Trophoblast cell (in vitro differentiated cells and primary cell): ENCODE results near the gene C19orf53.
A peak's percentile ranks its signal among the peaks of the same experiment; 100 is the strongest.
"Not testable (repeated sequence)": the region's sequence is repeated elsewhere in the genome, so short reads cannot be mapped to it uniquely, and the experiment has no call there.

ENCODE experiments used
- DNase-seq, 2 donors: peaks; one replicate each; pipeline ENCODE4 v3.0.0-alpha.2; 2016
- H2AFZ ChIP-seq: 2 replicates; pipeline ENCODE4 v1.6.1; 2013; ENCODE audit warnings: low read length, moderate library complexity, mild to moderate bottlenecking; ENCODE audit not compliant: insufficient read depth, poor library complexity
- H2AK5ac ChIP-seq: 2 replicates; pipeline ENCODE4 v1.6.1; 2013; ENCODE audit warnings: mild to moderate bottlenecking, low read length
- H2BK120ac ChIP-seq: 2 replicates; pipeline ENCODE4 v1.6.1; 2013; ENCODE audit warnings: low read length, mild to moderate bottlenecking, moderate library complexity; ENCODE audit not compliant: insufficient read depth, poor library complexity
- H2BK12ac ChIP-seq: 2 replicates; pipeline ENCODE4 v1.6.1; 2013; ENCODE audit warnings: mild to moderate bottlenecking, low read length, moderate library complexity
- H2BK5ac ChIP-seq: 2 replicates; pipeline ENCODE4 v1.6.1; 2013; ENCODE audit warnings: low read length, low read depth, moderate library complexity, mild to moderate bottlenecking; ENCODE audit not compliant: poor library complexity
- H3K14ac ChIP-seq: 2 replicates; pipeline ENCODE4 v1.6.1; 2013; ENCODE audit warnings: mild to moderate bottlenecking, low read length
- H3K18ac ChIP-seq: 2 replicates; pipeline ENCODE4 v1.6.1; 2013; ENCODE audit warnings: mild to moderate bottlenecking, low read length
- H3K23ac ChIP-seq: 2 replicates; pipeline ENCODE4 v1.6.1; 2013; ENCODE audit warnings: low read length
- H3K27ac ChIP-seq: 2 replicates; pipeline ENCODE4 v1.5.1; 2013; ENCODE audit warnings: low read depth, mild to moderate bottlenecking, inconsistent platforms, low read length, moderate library complexity
- H3K27me3 ChIP-seq: 2 replicates; pipeline ENCODE4 v1.6.1; 2013; ENCODE audit warnings: inconsistent platforms, mild to moderate bottlenecking, low read length, moderate library complexity; ENCODE audit not compliant: insufficient read depth
- H3K36me3 ChIP-seq, 2 experiments: 1 replicate in 1 of 2; 2 replicates in 1 of 2; pipeline ENCODE4 v1.6.1; 2013; ENCODE audit warnings: low read length in 2 of 2, mild to moderate bottlenecking in 2 of 2, moderate library complexity in 1 of 2; ENCODE audit not compliant: insufficient read depth in 2 of 2, control insufficient read depth in 1 of 2
- H3K4ac ChIP-seq: 2 replicates; pipeline ENCODE4 v1.6.1; 2013; ENCODE audit warnings: low read depth, mild to moderate bottlenecking, low read length, moderate library complexity
- H3K4me1 ChIP-seq, 2 experiments: 1 replicate in 1 of 2; 2 replicates in 1 of 2; pipeline ENCODE4 v1.6.1; 2013; ENCODE audit warnings: low read length in 2 of 2, mild to moderate bottlenecking in 2 of 2, moderate library complexity in 1 of 2; ENCODE audit not compliant: insufficient read depth in 2 of 2, control insufficient read depth in 1 of 2
- H3K4me2 ChIP-seq: 2 replicates; pipeline ENCODE4 v1.6.1; 2013; ENCODE audit warnings: inconsistent platforms, mild to moderate bottlenecking, low read length, moderate library complexity
- H3K4me3 ChIP-seq: 2 replicates; pipeline ENCODE4 v1.5.1; 2013; ENCODE audit warnings: mild to moderate bottlenecking, low read depth, low read length, inconsistent platforms
- H3K79me1 ChIP-seq: one replicate; pipeline ENCODE4 v1.6.1; 2013; ENCODE audit warnings: low read length
- H3K79me2 ChIP-seq: 2 replicates; pipeline ENCODE4 v1.6.1; 2013; ENCODE audit warnings: low read length, mild to moderate bottlenecking; ENCODE audit not compliant: control insufficient read depth, insufficient read depth, poor library complexity
- H3K9ac ChIP-seq: 2 replicates; pipeline ENCODE4 v1.6.1; 2013; ENCODE audit warnings: mild to moderate bottlenecking, low read length
- H3K9me3 ChIP-seq: 2 replicates; pipeline ENCODE4 v1.6.1; 2013; ENCODE audit warnings: low read depth, mild to moderate bottlenecking, control low read depth, inconsistent platforms, low read length; ENCODE audit not compliant: insufficient read depth
- H4K12ac ChIP-seq: 2 replicates; pipeline ENCODE4 v1.6.1; 2013; ENCODE audit warnings: low read depth, mild to moderate bottlenecking, low read length, moderate library complexity
- H4K8ac ChIP-seq: 2 replicates; pipeline ENCODE4 v1.6.1; 2013; ENCODE audit warnings: low read depth, mild to moderate bottlenecking, low read length, moderate library complexity
- H4K91ac ChIP-seq: one replicate; pipeline ENCODE4 v1.6.1; 2013; ENCODE audit warnings: low read depth, mild to moderate bottlenecking, low read length, moderate library complexity
- WGBS: extraction: QIAGEN DNeasy Blood & Tissue Kit; methylation state at CpG from one replicate; pipeline ENCODE4 v1.1.7; 2013; ENCODE audit warnings: missing lambda C conversion rate; ENCODE audit not compliant: insufficient read length, insufficient coverage; ENCODE audit errors: extremely low coverage; 5-methylcytosine and 5-hydroxymethylcytosine counted together

The C19orf53 gene

DNA sequence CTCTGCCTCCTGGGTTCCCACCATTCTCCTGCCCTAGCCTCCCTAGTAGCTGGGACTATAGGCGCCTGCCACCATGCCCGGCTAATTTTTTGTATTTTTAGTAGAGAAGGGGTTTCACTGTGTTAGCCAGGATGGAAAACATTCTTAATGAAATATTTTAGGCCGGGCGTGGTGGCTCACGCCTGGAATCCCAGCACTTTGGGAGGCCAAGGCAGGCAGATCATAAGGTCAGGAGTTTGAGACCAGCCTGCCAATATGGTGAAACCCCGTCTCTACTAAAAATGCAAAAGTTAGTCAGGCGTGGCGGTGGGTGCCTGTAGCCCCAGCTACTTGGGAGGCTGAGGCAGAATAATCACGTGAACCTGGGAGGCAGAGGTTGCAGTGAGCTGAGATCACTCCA is 19.1 kb downstream of the C19orf53 start:
- H3K18ac ChIP-seq, H4K12ac ChIP-seq, H2BK12ac ChIP-seq, H3K9ac ChIP-seq, H3K79me2 ChIP-seq, H3K27ac ChIP-seq, H2AK5ac ChIP-seq, H3K14ac ChIP-seq, H3K9me3 ChIP-seq, H4K8ac ChIP-seq, H3K4me2 ChIP-seq, H2AFZ ChIP-seq, H2BK120ac ChIP-seq, H4K91ac ChIP-seq, H3K27me3 ChIP-seq, H2BK5ac ChIP-seq, H3K23ac ChIP-seq, H3K4ac ChIP-seq, H3K4me3 ChIP-seq, H3K36me3 ChIP-seq: not testable (repeated sequence)
- WGBS = no CpG with 5 or more reads among the region's 9 CpGs
- H3K4me1 ChIP-seq = peaks cover 10 to 13% of the 10 kb centered on the region in 2 experiments
- peaks cover 17% of the 10 kb centered on the region for H3K79me1 ChIP-seq
- DNase-seq = peak in 1 of 2 donors; percentile 54

- peak overlapping the region; percentile 82 for H3K14ac ChIP-seq
- peaks cover 8 to 10% of the 10 kb centered on the region in 2 experiments for H3K4me1 ChIP-seq
- WGBS = no CpG with 5 or more reads among the region's 8 CpGs
- H3K79me2 ChIP-seq = peaks cover 10% of the 10 kb centered on the region
- peaks cover 13% of the 10 kb centered on the region for H3K79me1 ChIP-seq
- no peak overlapping the region for H3K27ac ChIP-seq
- peak overlapping the region; percentile 59 for H2BK12ac ChIP-seq
- H2AK5ac ChIP-seq = no peak overlapping the region
- no peaks in the 10 kb centered on the region for H3K27me3 ChIP-seq
- H3K9ac ChIP-seq = no peak overlapping the region
- no peak overlapping the region for H3K4me3 ChIP-seq
- H3K36me3 ChIP-seq = peaks cover 0 to under 1% of the 10 kb centered on the region in 2 experiments
- peak overlapping the region; percentile 35 for H2BK120ac ChIP-seq
- H3K4me2 ChIP-seq = peak overlapping the region; percentile 59
- H3K18ac ChIP-seq = no peak overlapping the region
- peak; percentile 35 to 67 for DNase-seq
- H3K9me3 ChIP-seq = no peaks in the 10 kb centered on the region
- H4K8ac ChIP-seq = peak overlapping the region; percentile 93
- peak overlapping the region; percentile 79 for H4K12ac ChIP-seq
- H2AFZ ChIP-seq = no peak overlapping the region
- H2BK5ac ChIP-seq = peak overlapping the region; percentile 50
- H3K4ac ChIP-seq = no peak overlapping the region
- H3K23ac ChIP-seq = no peak overlapping the region
- H4K91ac ChIP-seq = peak overlapping the region; percentile 92
Observed at GRCh38 chr19:13794398-13794756, 20.1 kb downstream of the C19orf53 start.

DNA sequence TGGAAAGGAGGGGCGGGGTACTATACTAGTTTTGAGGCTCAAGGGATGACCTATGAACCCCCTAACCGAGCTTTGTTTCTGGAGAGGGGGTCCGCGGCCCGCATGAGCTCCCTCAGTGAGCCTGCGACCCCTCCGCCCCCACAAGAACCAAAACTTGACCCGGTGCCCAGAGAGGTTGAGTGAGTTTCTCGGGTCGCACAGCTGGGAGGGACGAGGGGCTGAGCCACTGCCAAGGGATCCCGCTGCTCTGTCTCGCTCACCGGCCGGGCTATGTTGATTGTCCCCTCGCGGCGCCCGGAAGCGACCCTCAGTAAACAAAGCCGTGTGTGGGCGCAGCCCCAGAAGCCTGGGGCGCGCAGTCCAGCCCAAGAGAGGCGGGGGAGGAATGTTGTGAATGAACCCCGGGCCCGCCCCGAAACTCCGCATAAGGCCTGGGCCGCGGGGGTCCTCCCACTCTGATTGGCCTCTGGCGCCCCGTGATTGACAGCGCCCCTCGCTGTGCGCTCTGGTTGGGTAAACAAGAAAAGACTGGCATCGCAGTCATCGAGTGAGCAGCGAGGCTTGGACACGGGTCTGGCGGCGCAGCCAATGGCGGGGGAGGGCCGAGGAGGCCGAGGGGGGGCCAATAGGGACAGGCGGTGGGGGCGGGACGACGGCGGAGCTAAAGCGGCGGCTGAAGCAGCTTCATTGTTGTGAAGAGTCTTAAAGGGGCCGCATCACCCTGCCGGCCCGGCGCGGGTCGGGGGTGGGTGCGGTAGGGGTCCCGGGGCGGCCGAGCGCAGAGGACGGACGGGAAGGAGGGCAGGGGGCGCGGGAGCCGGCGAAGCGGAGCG is 20.7 kb downstream of the C19orf53 start, which contains the start of gene ZSWIM4:
ZSWIM4 (plus strand) TSS at position 687 of the 833 bp plus-strand sequence. CDS start 206 bp downstream, outside the sequence.
- peak within 1 kb of the TSS; percentile 59 for H2BK12ac ChIP-seq
- H3K14ac ChIP-seq = peak within 1 kb of the TSS; percentile 83
- peak within 1 kb of the TSS; percentile 89 for H3K4me3 ChIP-seq
- H3K9me3 ChIP-seq = no peaks in the 10 kb centered on the region
- H4K8ac ChIP-seq = peak within 1 kb of the TSS; percentile 93
- peak within 1 kb of the TSS; percentile 35 for H2BK120ac ChIP-seq
- H2AFZ ChIP-seq = peak within 1 kb of the TSS; percentile 92
- peaks cover 8 to 10% of the 10 kb centered on the region in 2 experiments for H3K4me1 ChIP-seq
- peak within 1 kb of the TSS; percentile 79 for H4K12ac ChIP-seq
- DNase-seq = peak; percentile 98 to 99
- H2BK5ac ChIP-seq = peak within 1 kb of the TSS; percentile 76
- H2AK5ac ChIP-seq = peak within 1 kb of the TSS; percentile 67
- peak within 1 kb of the TSS; percentile 95 for H3K18ac ChIP-seq
- peak within 1 kb of the TSS; percentile 99 for H3K4me2 ChIP-seq
- no peak within 1 kb of the TSS for H3K23ac ChIP-seq
- H3K27me3 ChIP-seq = no peaks in the 10 kb centered on the region
- peaks cover 0 to 5% of the 10 kb centered on the region in 2 experiments for H3K36me3 ChIP-seq
- peak within 1 kb of the TSS; percentile 78 for H3K4ac ChIP-seq
- no peak within 1 kb of the TSS for H3K27ac ChIP-seq
- WGBS = no CpG with 5 or more reads among the region's 71 CpGs
- H3K79me2 ChIP-seq = peaks cover 10% of the 10 kb centered on the region
- peaks cover 13% of the 10 kb centered on the region for H3K79me1 ChIP-seq
- peak within 1 kb of the TSS; percentile 92 for H4K91ac ChIP-seq
- peak within 1 kb of the TSS; percentile 83 for H3K9ac ChIP-seq

DNA sequence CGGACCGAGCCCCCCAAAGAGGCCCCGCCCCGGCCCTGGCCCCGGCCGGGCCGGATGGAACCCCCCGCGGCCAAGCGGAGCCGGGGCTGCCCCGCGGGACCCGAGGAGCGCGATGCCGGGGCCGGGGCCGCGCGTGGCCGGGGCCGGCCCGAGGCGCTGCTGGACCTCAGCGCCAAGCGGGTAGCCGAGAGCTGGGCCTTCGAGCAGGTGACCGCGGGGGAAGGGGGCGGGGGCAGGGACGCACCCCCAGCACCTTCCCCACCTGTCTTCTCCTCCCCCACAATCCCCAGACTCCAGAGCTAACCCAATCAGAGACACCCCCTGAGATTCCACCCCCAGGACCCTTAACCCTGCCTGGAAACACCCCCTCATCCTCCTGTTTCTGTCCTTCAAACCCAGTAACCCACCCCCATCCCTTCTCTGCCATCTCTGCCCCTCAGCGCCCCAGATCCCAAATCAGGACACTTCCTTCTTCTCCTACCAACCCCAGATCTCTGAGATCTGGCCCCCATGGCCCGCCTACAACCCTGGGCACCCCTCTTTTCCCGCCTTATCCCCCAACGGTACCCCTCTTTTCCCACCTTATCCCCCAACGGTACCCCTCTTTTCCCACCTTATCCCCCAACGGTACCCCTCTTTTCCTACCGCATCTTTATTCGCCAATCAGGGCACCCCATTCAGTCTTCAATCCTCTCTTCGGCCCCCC is 21.5 kb downstream of the C19orf53 start:
- H2AFZ ChIP-seq = peak overlapping the region; percentile 51
- WGBS = no CpG with 5 or more reads among the region's 42 CpGs

More for the DNA sequence above, 21.5 kb downstream of the C19orf53 start:
- Histone ChIP-seq H2BK12ac (no peak overlapping the region), H3K79me2 (peaks cover 10% of the 10 kb centered on the region), H3K23ac (no peak overlapping the region), H3K27ac (no peak overlapping the region), H2AK5ac (no peak overlapping the region), H3K4ac (peak overlapping the region; percentile 78), H3K18ac (peak overlapping the region; percentile 66), H4K12ac (peak overlapping the region; percentile 61), H2BK120ac (peak overlapping the region; percentile 25), H3K9ac (peak overlapping the region; percentile 83), H3K36me3 (peaks cover 0 to 5% of the 10 kb centered on the region in 2 experiments), H3K4me2 (peak overlapping the region; percentile 99), H3K4me3 (peak overlapping the region; percentile 89), H4K91ac (peak overlapping the region; percentile 87), H3K14ac (peak overlapping the region; percentile 83), H3K4me1 (peaks cover 8 to 10% of the 10 kb centered on the region in 2 experiments), H3K79me1 (peaks cover 13% of the 10 kb centered on the region), H3K27me3 (no peaks in the 10 kb centered on the region), H2BK5ac (peak overlapping the region; percentile 76), H3K9me3 (no peaks in the 10 kb centered on the region), H4K8ac (peak overlapping the region; percentile 79)
- DNase-seq = peak in 1 of 2 donors; percentile 42
